Esophagus muscularis mucosa (tissue), 3 donors: ENCODE data around the gene LLGL1.

Source experiments
- CTCF ChIP-seq, 3 experiments: fragments of 200-600 bp in 2 of 3; fragments of 450-650 bp in 1 of 3; sonication (generic) in 2 of 3; IDR thresholded peaks; one replicate each; pipeline ENCODE4 v1.5.1; 2017 to 2019; ENCODE audit warnings: antibody characterized with exemption in 3 of 3, mild to moderate bottlenecking in 2 of 3, moderate library complexity in 1 of 3
- POLR2A ChIP-seq: fragments of 450-650 bp; IDR thresholded peaks from one replicate; pipeline ENCODE4 v1.6.1; 2017; ENCODE audit warnings: antibody characterized with exemption, moderate library complexity, mild to moderate bottlenecking, low read depth
- POLR2AphosphoS5 ChIP-seq, 2 donors: sonication (generic); formaldehyde crosslinking; IDR thresholded peaks; one replicate each; pipeline ENCODE4 v1.6.1; 2017; ENCODE audit warnings: antibody characterized with exemption in 2 of 2

GRCh38 chr17:18261146-18261515 lies 35.7 kb downstream of the LLGL1 start:
- TF ChIP-seq CTCF (IDR thresholded peaks at IDR 0.05) (no peak), POLR2A (no peak), POLR2AphosphoS5 (IDR thresholded peaks at IDR 0.05) (peak in 1 of 2 donors; percentile 9)
